Activated gamma-delta T cell treated with anti-CD3 and anti-CD28 coated beads, Interleukin-2, amount 50 U/mL, for 16 hours (primary cell): ENCODE measurements around the gene WDR82.

Experiments
- DNase-seq: peaks from one replicate; pipeline ENCODE4 v3.0.0-alpha.2; 2020; ENCODE audit warnings: low read depth

The WDR82 gene, protein sequence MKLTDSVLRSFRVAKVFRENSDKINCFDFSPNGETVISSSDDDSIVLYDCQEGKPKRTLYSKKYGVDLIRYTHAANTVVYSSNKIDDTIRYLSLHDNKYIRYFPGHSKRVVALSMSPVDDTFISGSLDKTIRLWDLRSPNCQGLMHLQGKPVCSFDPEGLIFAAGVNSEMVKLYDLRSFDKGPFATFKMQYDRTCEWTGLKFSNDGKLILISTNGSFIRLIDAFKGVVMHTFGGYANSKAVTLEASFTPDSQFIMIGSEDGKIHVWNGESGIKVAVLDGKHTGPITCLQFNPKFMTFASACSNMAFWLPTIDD

DNA sequence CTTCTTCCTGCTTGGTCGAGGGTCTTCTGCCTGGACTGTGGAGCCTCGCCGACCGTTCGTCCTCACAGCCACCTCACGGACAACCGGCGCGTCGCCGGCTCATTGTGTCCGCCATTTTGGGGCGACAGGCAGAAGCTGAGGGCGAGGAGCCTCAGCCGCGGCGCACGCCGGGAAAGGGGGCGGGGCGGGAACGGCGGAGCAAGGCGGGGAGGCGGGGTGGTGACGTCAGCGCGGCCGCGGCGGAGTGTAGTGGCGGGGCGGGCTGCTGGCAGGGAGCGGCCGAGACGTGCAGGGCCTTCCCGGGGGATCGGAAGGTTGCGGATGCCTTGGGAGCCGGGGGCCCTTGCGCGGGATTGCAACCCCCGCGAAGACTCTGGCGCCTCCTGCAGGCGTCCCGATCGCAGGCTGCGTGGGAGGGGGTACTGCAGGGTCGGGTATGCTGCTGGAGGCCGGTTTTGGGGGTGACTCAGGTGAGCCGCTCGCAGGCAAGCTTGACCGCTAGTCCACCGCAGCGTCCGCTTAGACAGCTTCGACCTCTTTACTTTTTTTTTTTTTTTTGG is at the start of gene WDR82:
Gene WDR82 (minus strand): TSS at position 140 of the 560 bp plus-strand sequence. CDS start 288 bp downstream, outside the sequence.
- DNase-seq, result peak; percentile 96

DNA sequence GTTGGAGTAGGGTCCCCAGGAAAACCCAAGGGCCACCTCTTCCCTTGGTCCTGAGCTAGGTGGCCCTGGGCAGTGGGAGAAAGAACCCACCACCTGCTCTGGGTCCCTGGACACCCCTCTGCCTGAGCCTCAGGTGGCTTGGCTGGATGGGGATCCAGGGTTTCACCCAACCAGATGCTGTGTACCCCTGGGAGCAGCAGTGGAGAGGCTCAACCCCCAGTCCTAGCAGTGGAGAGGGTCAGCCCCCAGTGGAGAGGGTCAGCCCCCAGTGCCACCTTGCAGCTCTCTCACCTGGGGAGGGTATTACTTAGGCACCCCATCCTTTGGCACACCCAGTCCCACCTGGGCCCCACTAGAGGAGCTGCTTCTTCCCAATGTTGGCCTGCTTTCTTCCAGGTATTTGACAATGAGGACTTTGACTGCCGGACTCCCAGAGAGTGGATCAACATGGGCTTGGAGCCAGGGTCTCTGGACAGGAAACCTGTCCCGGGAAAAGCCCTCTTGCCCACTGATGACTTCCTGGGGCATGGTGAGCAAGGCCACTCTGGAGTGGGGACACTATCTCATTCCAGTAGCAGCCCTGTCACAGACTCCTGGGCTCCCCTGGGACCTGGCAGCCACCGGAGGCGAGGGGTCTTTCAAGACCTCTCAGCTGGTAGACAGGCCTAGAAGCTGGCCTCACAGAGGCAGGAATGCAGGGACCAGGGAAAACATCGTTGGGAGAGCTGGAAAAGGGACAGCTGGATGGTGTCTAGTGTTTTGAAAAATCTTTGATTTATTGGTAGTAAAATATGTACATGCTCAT is 49.2 kb upstream of the WDR82 start:
- no peak for DNase-seq

DNA sequence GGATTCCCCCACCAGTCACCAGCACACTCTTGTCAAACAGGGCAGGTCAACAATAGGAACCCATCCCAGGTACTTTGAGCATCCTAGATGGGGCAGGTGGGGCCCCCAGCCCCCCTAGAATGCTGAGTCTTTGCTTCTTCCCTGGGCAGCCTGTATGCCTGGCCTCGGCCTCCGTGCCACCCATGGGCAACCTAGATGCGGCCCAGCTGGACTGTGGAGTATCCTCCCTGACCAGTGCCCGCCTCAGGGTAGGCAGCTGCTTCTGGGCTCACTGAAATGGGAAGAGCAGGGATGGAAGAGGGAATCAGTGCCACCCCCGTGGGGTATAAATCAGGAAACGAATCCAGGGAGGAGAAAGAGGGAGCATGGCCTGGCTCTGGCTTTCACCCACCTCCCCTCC is 48.5 kb upstream of the WDR82 start:
- DNase-seq, result no peak

DNA sequence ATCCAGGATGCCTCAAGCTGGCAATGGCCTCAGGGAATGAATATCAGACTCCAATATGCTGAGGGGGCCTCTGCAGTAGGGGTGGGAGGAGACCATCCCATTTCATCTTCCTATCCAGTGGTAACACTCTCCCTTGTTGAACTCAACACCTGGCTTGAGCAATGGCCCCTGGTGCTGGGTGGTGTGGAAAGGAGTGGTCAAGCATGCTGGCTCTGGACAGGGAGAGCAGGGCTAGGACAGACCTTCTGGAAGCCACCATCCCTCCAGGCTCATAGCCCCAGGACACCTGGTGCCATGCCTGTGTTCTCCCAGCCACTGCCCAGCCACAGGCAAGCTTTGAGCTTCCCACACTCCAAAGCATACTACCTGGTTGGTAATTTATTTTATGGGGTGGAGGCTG is 47.2 kb upstream of the WDR82 start:
- DNase-seq, result no peak

DNA sequence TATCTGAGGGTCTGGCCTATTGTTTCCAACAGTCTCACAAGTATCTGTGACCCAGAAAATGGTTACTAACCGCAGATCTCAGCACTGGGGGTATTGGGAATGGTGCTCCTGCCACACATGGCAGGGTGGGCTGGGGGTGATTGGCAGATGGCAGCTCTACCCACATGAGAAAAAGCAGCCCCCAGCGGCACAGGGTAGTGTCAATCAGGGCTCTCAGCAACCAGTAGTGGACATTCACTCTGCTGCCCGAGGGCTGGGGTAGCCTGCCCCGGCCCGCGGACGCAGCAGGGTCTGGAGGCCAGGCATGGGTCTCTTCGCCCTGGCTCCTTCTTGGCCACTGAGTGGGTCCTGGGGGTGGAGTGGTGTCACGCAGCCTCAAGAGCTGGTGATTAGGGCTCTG is 46.2 kb upstream of the WDR82 start:
- no peak for DNase-seq

DNA sequence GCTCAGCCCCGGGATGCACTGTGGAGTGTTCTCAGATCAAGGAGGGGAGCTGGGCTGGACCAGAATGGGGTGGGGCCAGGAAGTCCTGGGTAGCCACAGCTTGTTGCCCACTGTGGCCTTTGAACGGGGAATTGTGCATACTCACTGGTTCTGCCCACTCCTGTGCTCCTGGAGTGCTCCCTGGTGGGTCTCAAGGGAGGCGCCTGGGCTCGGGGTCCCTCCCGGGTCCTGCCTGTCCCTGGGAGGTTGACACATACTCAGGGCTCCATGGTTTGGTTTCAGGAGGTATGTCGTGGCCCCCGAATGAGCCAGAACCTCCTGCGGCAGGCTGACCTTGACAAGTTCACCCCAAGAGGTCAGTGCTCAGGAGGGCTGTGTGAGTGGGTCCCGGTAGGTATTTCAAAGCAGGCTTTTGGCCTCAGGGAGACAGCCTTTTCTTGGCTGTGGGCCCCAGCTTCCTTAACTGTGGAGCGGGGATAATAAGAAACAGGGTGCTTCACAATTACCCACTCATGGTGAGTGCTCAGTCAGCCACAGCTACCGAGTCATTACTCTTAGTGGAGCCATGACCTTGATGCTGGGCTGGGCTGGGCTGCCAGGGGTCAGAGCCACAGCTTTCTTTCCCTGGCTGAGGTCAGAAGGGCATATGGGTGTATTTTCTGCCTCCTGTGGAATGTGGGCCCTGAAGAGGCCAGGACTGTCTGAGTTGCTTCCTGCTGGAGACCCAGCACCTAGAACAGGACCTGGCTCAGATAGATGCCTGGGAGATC is 45.3 kb upstream of the WDR82 start:
- no peak for DNase-seq

DNA sequence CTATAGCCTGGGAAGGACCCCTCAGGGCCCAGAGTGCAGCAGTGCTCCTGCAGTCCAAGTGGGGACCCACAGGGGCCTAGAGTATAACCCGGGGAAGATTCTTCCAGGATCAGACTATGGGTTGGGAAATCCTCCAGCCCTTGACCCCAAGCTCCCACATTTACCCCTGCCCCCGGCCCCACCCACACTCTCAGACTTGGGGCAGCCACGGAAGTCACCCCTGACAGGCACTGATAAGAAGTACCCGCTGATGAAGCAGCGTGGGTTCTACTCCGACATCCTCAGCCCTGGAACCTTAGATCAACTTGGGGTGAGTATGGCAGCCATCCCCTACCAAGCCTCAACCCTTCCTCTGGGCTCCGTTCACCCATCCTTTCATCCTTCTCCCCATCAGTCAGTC is 44.0 kb upstream of the WDR82 start:
- DNase-seq, result no peak

DNA sequence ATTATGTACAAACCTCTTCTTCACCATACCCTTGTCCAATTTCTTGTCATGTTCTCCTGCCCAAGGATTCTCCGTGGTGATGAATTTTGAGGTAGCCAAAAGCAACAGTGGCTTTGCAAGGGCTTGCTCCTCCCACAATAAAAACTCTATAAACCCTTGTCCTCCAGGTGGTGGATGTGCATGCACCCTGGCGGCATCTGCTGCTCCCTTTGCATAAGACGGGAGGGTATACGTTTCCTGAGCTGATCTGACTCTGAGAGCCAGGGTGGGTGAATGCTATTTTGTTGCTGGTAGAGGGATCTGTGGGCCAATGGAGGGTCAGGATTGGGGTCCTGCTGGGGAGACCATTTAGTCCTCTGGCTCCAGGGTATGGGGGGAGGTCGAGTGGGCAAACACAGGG is 43.0 kb upstream of the WDR82 start:
- DNase-seq, result no peak

DNA sequence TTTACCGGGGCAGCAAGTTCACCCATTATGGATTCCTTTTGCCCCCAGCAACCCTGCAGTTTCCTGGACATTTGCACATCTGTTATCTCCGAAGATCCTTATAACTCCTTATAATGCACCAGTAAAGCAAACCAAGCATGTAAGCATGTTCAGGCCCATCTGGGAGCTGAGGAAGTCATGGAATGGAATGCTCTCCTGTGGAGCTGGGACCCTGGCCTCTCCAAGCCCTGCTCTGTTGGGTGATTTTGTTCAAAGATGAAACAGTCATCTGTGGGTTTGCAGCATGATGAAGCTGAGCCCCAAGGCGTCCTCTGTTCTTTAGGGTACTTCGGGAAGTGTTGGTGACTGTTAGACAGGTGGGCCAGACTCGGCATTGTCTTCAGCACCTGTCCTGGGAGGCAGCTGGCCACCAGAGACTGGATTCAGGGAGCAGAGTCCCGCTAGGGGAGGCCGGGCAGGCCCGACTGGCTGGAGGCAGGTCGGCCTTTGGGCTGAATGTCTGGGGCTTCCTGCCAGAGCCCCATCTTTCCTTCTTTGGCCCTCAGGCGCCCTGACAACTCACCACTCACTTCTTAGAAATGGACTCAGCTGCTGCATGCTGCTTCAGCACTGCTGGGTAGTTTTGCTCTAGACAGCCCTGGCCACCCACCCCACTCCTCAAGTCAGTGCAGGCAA is 41.6 kb upstream of the WDR82 start:
- DNase-seq, result no peak

DNA sequence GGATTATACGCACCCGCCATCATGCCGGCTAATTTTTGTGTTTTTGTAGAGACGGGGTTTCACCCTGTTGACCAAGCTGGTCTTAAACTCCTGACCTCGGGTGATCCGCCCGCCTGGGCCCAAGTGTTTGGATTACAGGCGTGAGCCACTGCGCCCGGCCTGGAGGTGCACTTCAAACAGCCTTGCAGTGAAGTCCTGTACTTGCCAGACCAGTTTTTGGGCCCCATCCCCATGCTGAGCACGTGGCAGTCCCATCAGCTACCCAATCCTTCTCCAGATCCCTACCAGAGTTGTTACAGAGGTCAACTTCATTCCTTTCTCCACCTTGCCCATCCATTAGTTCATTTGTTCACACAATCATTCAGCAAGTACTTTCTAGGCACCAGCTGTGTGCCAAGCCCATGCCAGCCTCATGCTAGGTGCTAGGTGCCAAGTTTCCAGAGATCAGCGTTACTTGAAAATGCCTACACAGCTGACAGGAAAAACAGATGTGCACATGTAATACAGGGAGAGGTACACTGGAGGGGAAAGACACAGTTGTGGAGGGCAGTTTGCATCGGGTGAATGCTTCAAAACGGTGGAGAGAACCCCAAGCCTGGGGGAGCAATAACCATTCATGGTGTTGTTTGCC is 39.9 kb upstream of the WDR82 start:
- DNase-seq, result no peak

DNA sequence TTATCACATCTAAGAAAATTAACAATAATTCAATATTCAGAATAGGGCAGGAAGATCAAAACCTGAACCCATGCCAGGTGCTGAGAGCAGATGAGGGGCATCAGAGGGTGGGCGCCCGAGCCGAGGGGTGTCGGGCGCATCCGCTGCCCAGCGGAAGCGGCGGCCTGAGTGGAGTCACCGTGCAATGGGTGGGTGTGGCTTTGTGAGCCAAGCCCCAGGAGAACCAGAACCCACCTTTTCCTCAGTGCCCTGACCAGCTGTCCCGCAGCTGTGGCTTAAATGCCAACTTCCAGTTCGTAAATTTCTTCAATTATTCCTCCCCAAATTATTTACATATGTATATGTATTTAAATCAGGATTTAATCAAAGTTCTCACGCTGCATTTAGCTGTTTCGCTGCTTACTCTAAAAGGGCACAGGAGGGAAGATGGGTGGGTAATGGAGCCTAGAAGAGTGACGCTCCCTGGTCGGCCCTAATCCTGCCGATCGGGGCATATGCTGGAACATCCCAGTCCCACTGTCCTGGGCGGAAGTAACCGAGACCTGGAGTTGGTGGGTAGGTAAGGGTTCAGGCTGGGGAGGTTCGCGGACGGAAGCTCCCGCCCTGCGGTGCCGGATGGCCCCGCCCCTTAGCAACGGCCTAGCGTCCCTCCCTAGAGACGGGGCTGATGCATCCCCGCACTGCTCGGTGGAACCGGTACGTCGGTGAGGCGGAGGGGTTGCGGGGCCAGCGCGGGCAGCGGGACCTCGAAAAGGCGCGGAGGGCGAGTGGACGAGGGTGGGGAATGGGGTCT is 39.0 kb upstream of the WDR82 start:
- DNase-seq, result peak; percentile 53

DNA sequence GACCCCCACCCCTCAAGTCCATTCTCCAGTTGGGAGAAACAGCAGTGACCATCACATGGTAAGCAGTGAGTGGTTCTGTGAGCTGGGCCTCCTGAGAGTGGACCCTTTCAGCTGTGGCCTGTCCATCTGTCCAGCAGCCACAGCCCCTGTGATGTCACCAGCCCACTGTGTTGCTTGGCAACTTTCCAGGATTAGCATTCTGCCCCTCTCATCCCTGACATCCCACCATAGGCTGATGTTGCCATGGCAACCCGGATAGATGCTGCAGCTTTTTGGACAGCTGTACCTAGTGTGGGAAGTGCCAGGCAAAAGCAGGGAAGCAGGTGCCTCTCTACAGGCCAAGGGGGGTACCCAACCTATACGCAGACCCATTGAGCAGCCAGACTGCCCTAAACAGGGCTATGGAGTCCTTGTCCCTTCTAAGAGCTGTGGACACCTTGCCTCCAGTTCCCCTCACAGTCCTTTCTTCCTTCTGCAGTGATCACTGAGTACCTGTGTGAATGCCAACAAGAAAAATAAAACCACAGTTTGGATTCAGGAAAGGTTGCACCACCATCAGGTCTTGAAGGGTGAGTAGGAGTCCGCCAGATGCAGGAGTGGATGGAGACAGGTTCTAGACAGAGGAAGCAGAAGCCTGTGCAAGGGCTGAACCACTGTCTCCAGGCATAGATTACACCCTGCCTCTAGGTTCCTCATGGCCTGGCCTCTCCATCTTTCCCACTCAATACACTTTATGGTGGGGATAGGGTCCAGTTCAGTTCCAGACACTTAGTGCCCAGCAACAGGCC is 37.7 kb upstream of the WDR82 start, which contains the start of gene DNAH1:
Gene DNAH1 (plus strand): TSS at position 343 of the 788 bp plus-strand sequence. CDS start 6,124 bp downstream, outside the sequence.
- no peak for DNase-seq

DNA sequence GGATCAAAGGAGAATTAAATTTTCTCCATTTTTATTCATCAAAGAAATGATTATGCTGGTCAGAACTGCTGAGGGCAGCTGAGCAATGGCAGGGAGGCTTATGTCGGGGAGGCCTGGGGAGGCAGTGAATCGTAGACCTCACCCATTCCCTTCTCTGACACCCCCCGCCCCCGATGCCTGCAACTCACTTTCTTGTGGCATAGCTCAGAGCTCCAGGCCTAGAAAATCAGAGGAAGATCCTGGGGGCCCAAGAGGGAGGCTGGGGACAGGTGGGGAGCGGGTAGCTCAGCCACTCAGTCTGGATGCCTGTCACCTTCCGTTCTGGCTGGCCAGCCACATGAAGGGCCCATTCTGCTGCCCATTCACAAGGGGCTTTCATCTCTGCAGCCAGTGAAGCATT is 36.6 kb upstream of the WDR82 start:
- DNase-seq, result no peak

DNA sequence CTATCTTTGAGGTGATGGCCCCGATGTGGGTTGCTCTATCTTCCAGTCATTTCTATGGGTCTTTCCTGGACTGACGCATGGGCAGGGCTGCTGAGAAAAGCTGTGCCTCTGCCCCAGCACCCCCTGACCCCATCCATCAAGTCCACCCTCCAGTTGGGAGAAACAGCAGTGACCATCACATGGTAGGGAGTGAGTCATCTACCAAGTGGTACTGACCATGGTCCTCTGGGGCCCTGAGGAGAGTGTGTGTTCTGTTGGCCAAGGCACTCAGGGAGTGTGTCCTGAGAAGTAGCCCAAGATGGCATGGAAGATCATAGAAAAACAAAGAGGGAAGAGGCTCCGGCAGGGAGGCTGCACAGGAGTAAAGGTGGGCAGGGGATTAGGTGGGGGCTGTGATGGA is 36.0 kb upstream of the WDR82 start:
- DNase-seq, result no peak

DNA sequence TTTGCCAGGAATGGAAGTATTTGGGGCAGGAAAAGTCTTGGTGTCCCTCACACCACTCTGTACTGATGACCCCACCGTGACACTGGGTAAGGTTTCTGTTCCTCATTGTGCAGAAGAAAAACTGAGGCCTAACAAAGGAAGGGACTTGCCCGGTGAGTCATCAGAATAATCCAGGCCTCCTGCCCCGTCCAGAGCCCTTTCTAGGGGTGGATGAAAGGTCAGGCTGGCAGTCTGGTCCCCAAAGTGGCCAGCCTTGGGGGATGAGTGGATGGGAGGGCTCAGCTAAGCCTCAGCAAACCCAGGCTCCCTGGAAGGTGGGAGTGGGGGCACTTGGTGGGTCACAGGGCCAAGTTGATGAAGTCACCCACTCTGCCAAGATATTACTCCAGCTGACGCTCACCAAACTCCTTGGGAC is 35.3 kb upstream of the WDR82 start:
- DNase-seq, result no peak

DNA sequence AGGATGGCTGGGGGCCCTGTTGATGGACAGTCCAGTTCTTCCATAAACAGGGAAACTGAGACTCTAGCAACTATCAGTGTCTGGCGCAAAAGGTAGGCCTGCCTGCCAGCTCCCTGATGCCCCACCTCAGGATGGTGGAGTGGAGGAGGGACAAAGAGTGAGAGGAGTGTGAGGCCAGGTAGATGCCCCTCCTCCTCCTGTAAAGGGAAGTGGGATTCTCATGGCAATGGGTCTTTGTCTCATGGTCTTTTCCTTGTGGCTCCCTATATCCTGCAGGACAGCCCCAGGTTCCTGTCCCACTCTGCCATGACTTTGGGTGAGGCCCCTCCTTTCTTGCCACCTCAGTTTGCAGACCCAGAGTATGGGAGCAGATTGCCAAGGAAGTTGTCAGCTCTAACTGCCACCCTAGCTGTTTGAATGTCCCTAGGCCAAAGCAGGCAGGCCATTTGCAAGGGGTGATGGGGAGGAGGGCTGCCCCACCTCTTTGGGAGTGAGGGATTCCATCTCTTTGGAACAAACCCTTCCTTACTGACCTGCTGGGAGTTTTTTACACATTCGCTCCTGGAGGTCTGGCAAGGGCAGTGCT is 34.8 kb upstream of the WDR82 start:
- no peak for DNase-seq

DNA sequence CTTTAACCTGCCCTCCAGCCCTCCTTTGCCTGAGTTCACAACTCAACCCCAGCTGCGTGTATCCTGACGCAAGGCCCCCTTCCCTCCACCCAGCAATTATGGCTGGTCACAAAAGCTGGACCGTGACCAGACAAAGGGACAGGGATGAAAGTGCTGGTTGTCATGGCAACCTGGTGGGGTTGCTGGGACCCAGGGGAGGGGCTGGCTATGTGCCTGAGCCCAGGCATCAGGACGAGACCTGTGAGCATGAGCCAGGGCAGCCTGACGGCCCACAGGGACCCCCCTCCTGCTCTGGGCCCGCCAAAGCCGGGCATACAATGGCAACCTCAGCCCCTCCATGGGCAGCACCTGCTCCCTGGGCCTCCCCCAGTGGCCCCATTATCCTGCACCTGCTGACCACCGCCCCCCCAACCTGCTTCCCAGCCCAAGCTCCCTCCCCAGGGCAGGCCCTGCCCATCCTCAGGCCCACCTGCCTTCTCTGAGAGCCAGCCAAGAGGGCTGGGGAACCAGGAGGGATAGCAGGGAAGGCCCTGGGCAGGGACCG is 33.2 kb upstream of the WDR82 start:
- no peak for DNase-seq

DNA sequence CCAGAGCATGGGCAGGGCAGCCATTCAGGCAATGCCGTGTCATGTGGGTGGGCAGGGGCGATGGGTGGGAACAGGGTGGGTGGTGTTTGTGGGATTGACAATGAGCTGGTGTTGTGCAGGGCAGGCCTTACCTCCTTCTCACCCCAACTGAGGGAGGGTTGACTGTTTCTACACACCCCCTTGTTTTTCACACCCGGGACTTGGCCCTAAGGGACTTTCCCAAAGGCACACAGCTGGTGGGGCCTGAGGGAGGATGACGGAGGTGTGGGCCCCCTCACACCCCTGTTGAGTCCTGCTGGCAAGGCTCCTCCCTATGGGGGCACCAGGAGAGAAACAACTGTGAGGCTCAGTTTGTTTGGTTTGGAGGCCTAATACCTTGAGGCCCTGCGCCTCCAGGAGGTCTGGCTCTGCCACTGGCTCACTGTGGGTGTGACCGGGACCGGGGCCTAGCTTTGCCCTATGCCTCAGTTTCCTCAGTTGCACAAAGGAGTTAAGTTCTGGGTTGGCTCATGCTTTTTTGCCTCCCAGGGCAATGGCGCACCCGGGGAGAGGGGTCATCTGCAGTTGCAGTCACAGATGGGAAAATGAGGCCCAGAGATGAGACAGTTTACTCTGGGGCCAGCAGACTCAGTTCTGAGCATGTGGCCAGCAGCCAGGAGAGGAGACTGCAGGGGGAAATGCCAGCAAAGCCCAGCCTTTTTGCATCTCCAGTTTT is 32.6 kb upstream of the WDR82 start:
- DNase-seq, result peak; percentile 52
